ENCODE data around the gene LEO1. TPM values are rescaled to one million over a fixed set of nuclear protein-coding genes. Genes with fewer than 3 reads are reported as not detected.

The LEO1 gene
- total RNA-seq, 1 experiment from 2014 or later = 28.4 TPM

GRCh38 chr15:52006702-52007340 lies 35.2 kb upstream of the LEO1 start (continued):
- TF ChIP-seq FOXP4 (CRISPR knock-in tag; IDR thresholded peaks at IDR 0.05) (no peak), RELA (CRISPR knock-in tag; IDR thresholded peaks at IDR 0.05; ENCODE audit: borderline replicate concordance) (no peak), ZNF512 (CRISPR knock-in tag; IDR thresholded peaks at IDR 0.05; ENCODE audit: borderline replicate concordance) (no peak), USF2 (CRISPR knock-in tag; IDR thresholded peaks at IDR 0.05) (no peak), E2F1 (CRISPR knock-in tag; IDR thresholded peaks at IDR 0.05) (no peak), NFATC4 (CRISPR knock-in tag; IDR thresholded peaks at IDR 0.05) (no peak), ZNF532 (CRISPR knock-in tag; IDR thresholded peaks at IDR 0.05; ENCODE audit: borderline replicate concordance) (no peak), GTF2I (CRISPR knock-in tag; conservative IDR thresholded peaks at IDR 0.05) (no peak), ZNF138 (CRISPR knock-in tag; conservative IDR thresholded peaks at IDR 0.05) (no peak), ATF3 (CRISPR knock-in tag; conservative IDR thresholded peaks at IDR 0.05) (no peak), ZNF281 (CRISPR knock-in tag; IDR thresholded peaks at IDR 0.05) (no peak)

Data from WTC11 (cell line).